ENCODE measurements around the gene SLC4A1AP. TPM values are rescaled to one million over a fixed set of nuclear protein-coding genes. Genes with fewer than 3 reads are reported as not detected.
A peak's percentile ranks its signal among the peaks of the same experiment; 100 is the strongest.
"Not testable (repeated sequence)": the region's sequence is repeated elsewhere in the genome, so short reads cannot be mapped to it uniquely, and the experiment has no call there.

SLC4A1AP gene
- total RNA-seq = 10 to 100 TPM; 27.4 to 28.5 TPM
- polyA plus RNA-seq = 10 to 100 TPM; 25.3 to 28.6 (median 27.6) TPM
- 48.9 to 71.2 (median 64.0) reads per million in 6 experiments for total RNA-seq

GRCh38 chr2:27663285-27664153 lies at the start of gene SLC4A1AP, which contains the start of gene SUPT7L:
Gene SLC4A1AP (plus strand): TSS chr2:27663889. CDS start chr2:27663915, 26 bp downstream.
Gene SUPT7L (minus strand): TSS chr2:27663614. CDS start chr2:27662192, 1,422 bp downstream.
- Mint-ChIP-seq H3K4me3 (peak within 1 kb of the TSS; percentile 93 to 100 (median 99)), H3K9me3 (no peaks in the 10 kb centered on the region), H3K27me3 (no peaks in the 10 kb centered on the region), H3K27ac (peak within 1 kb of the TSS; percentile 98 to 100 (median 100)), H3K36me3 (peaks cover 5 to 51% (median 14%) of the 10 kb centered on the region in 3 donors), H3K4me1 (peaks cover 19 to 61% (median 58%) of the 10 kb centered on the region in 4 donors)
- peak; percentile 54 to 93 (median 74) for DNase-seq
- peak; percentile 81 to 82 for ATAC-seq
- POLR2A ChIA-PET = interaction anchor here (0.7 to 1.6 kb wide), 17 partner anchors 10 to 1453 kb away, joined by 3 to 15 read pairs (median 4); partner anchors contain the start of genes CCDC121, GPN1, MPV17 and MRPL33

GRCh38 chr2:27613985-27614384 lies 49.7 kb upstream of the SLC4A1AP start:
- H3K36me3 Mint-ChIP-seq = peaks cover 0 to 84% (median 23%) of the 10 kb centered on the region in 3 donors
- POLR2A ChIA-PET = interaction anchor here (1.0 to 1.1 kb wide), 2 partner anchors 11 to 15 kb away, joined by 3 to 4 read pairs; partner anchors contain the start of genes CCDC121 and GPN1

GRCh38 chr2:27615316-27615715 lies 48.4 kb upstream of the SLC4A1AP start:
- Mint-ChIP-seq H3K4me3 (no peak overlapping the region), H3K27ac (no peak overlapping the region), H3K36me3 (peaks cover 0 to 85% (median 23%) of the 10 kb centered on the region in 3 donors), H3K9me3 (no peaks in the 10 kb centered on the region), H3K27me3 (no peaks in the 10 kb centered on the region), H3K4me1 (peaks cover 0 to 6% (median 3%) of the 10 kb centered on the region in 4 donors)
- no peak for DNase-seq
- POLR2A ChIA-PET = no interaction called here
- no peak for ATAC-seq

More at GRCh38 chr2:27613985-27614384, 49.7 kb upstream of the SLC4A1AP start:
- peak overlapping the region in 1 of 10 donors; percentile 29 for H3K27ac Mint-ChIP-seq
- H3K9me3 Mint-ChIP-seq = no peaks in the 10 kb centered on the region
- H3K4me3 Mint-ChIP-seq = no peak overlapping the region
- no peaks in the 10 kb centered on the region for H3K27me3 Mint-ChIP-seq
- ATAC-seq = no peak
- peaks cover 0 to 6% (median 3%) of the 10 kb centered on the region in 4 donors for H3K4me1 Mint-ChIP-seq
- DNase-seq = no peak

- Mint-ChIP-seq H3K4me1 (peaks cover 0 to 3% (median 0%) of the 10 kb centered on the region in 4 donors), H3K36me3 (peaks cover 0 to 76% (median 28%) of the 10 kb centered on the region in 3 donors), H3K4me3 (no peak overlapping the region), H3K27me3 (no peaks in the 10 kb centered on the region), H3K9me3 (no peaks in the 10 kb centered on the region), H3K27ac (peak overlapping the region in 2 of 10 donors; percentile 31 to 54)
- POLR2A ChIA-PET = interaction anchor here (0.6 kb wide), 1 partner anchor 28 kb away, joined by 3 read pairs; no protein-coding TSS in a partner anchor
- no peak for DNase-seq
- ATAC-seq = no peak
Measured at GRCh38 chr2:27621524-27621923, 42.2 kb upstream of the SLC4A1AP start.

GRCh38 chr2:27622921-27623384 lies 40.7 kb upstream of the SLC4A1AP start:
- H3K9me3 Mint-ChIP-seq = no peaks in the 10 kb centered on the region
- no peak overlapping the region for H3K4me3 Mint-ChIP-seq
- H3K27ac Mint-ChIP-seq = peak overlapping the region in 3 of 10 donors; percentile 1 to 5 (median 3)
- no peaks in the 10 kb centered on the region for H3K27me3 Mint-ChIP-seq
- POLR2A ChIA-PET = no interaction called here
- ATAC-seq (no peak), DNase-seq (no peak)
- H3K4me1 Mint-ChIP-seq = peaks cover 0 to 12% (median 5%) of the 10 kb centered on the region in 4 donors
- H3K36me3 Mint-ChIP-seq = peaks cover 0 to 62% (median 19%) of the 10 kb centered on the region in 3 donors

GRCh38 chr2:27624943-27625342 lies 38.7 kb upstream of the SLC4A1AP start:
- Mint-ChIP-seq H3K27me3 (no peaks in the 10 kb centered on the region), H3K36me3 (peaks cover 0 to 45% (median 12%) of the 10 kb centered on the region in 3 donors), H3K9me3 (no peaks in the 10 kb centered on the region), H3K27ac (peak overlapping the region in 7 of 10 donors; percentile 3 to 70 (median 36)), H3K4me3 (no peak overlapping the region), H3K4me1 (peaks cover 0 to 15% (median 5%) of the 10 kb centered on the region in 4 donors)
- DNase-seq (no peak), ATAC-seq (no peak)
- POLR2A ChIA-PET = interaction anchor here (1.8 kb wide), 1 partner anchor 11 kb away, joined by 4 read pairs; no protein-coding TSS in a partner anchor

GRCh38 chr2:27626323-27626722 lies 37.4 kb upstream of the SLC4A1AP start:
- H3K9me3 Mint-ChIP-seq, H3K4me3 Mint-ChIP-seq, DNase-seq, H3K27me3 Mint-ChIP-seq, POLR2A ChIA-PET, ATAC-seq: not testable (repeated sequence)
- Mint-ChIP-seq H3K4me1 (peaks cover 0 to 22% (median 10%) of the 10 kb centered on the region in 4 donors), H3K36me3 (peaks cover 0 to 42% (median 11%) of the 10 kb centered on the region in 3 donors), H3K27ac (peak overlapping the region in 5 of 10 donors; percentile 13 to 84 (median 64))

GRCh38 chr2:27626921-27627320 lies 36.8 kb upstream of the SLC4A1AP start:
- H3K27ac Mint-ChIP-seq = peak overlapping the region in 9 of 10 donors; percentile 22 to 91 (median 71)
- peak overlapping the region in 1 of 10 donors; percentile 7 for H3K4me3 Mint-ChIP-seq
- H3K9me3 Mint-ChIP-seq, H3K27me3 Mint-ChIP-seq, ATAC-seq, DNase-seq, POLR2A ChIA-PET: not testable (repeated sequence)
- peaks cover 4 to 24% (median 11%) of the 10 kb centered on the region in 4 donors for H3K4me1 Mint-ChIP-seq
- peaks cover 0 to 42% (median 9%) of the 10 kb centered on the region in 3 donors for H3K36me3 Mint-ChIP-seq

GRCh38 chr2:27627963-27628766 lies 35.5 kb upstream of the SLC4A1AP start:
- no peaks in the 10 kb centered on the region for H3K27me3 Mint-ChIP-seq
- peak overlapping the region in 3 of 10 donors; percentile 71 to 84 (median 76) for H3K27ac Mint-ChIP-seq
- POLR2A ChIA-PET = interaction anchor here (1.1 to 2.1 kb wide), 6 partner anchors 14 to 306 kb away, joined by 3 to 15 read pairs (median 6); partner anchors contain the start of genes PPM1G, SLC4A1AP, SUPT7L and ZNF512

GRCh38 chr2:27628767-27629709 lies 34.7 kb upstream of the SLC4A1AP start, which contains the start of the genes CCDC121 and GPN1:
Gene CCDC121 (minus strand): TSS chr2:27629012. CDS start chr2:27627799, 1,213 bp downstream.
Gene GPN1 (plus strand): TSS chr2:27629050. CDS start chr2:27629059, 9 bp downstream.
- Mint-ChIP-seq H3K36me3 (peaks cover 0 to 41% (median 7%) of the 10 kb centered on the region in 3 donors), H3K27me3 (no peaks in the 10 kb centered on the region), H3K4me3 (no peak within 1 kb of the TSS), H3K9me3 (no peaks in the 10 kb centered on the region), H3K27ac (peak within 1 kb of the TSS in 3 of 10 donors; percentile 71 to 84 (median 76)), H3K4me1 (peaks cover 6 to 25% (median 13%) of the 10 kb centered on the region in 4 donors)
- DNase-seq (peak; percentile 84 to 97 (median 94)), ATAC-seq (peak; percentile 99 to 100)
- POLR2A ChIA-PET = interaction anchor here (0.6 to 2.1 kb wide), 7 partner anchors 15 to 307 kb away, joined by 3 to 15 read pairs (median 4); partner anchors contain the start of genes PPM1G, SLC4A1AP, SUPT7L and ZNF512

More at GRCh38 chr2:27627963-27628766, 35.5 kb upstream of the SLC4A1AP start:
- peaks cover 6 to 25% (median 13%) of the 10 kb centered on the region in 4 donors for H3K4me1 Mint-ChIP-seq
- DNase-seq = no peak
- no peaks in the 10 kb centered on the region for H3K9me3 Mint-ChIP-seq
- H3K4me3 Mint-ChIP-seq = no peak overlapping the region
- peaks cover 0 to 40% (median 3%) of the 10 kb centered on the region in 3 donors for H3K36me3 Mint-ChIP-seq
- ATAC-seq = peak in 1 of 2 donors; percentile 43
